Esophagus squamous epithelium (tissue), 4 donors: ENCODE results near the gene AGMO.

Experiments used
- CTCF ChIP-seq, 6 experiments: fragments of 450-650 bp in 4 of 6; fragments of 200-600 bp in 2 of 6; sonication (generic) in 2 of 6; IDR thresholded peaks; one replicate each; pipeline ENCODE4 v1.5.1; 2016 to 2019; ENCODE audit warnings: antibody characterized with exemption in 6 of 6, mild to moderate bottlenecking in 4 of 6, moderate library complexity in 4 of 6
- POLR2A ChIP-seq, 4 donors: fragments of 450-650 bp; IDR thresholded peaks; one replicate each; pipeline ENCODE4 v1.6.1; 2017; ENCODE audit warnings: antibody characterized with exemption in 4 of 4, mild to moderate bottlenecking in 4 of 4, moderate library complexity in 3 of 4

- no peak for TF ChIP-seq POLR2A (IDR thresholded peaks at IDR 0.05)
- no peak for TF ChIP-seq CTCF (IDR thresholded peaks at IDR 0.05)
These were observed 158.1 kb downstream of the AGMO start for GRCh38 chr7:15403751-15404150.
